Panc1 (cell line): ENCODE measurements around the gene TMEM208. TPM values are rescaled to one million over a fixed set of nuclear protein-coding genes. Genes with fewer than 3 reads are reported as not detected.
A peak's percentile ranks its signal among the peaks of the same experiment; 100 is the strongest.

Experiments
- ATAC-seq: fragments of 200-7000 bp; cut with Tn5 transposase; 2 replicates; pipeline ENCODE4 v1.9.1; 2020; ENCODE audit warnings: mild to moderate bottlenecking, moderate library complexity
- BruUV-seq: library from RNA; stranded (reverse); fragments of 400-500 nt; replicated peaks from 2 replicates; lab custom pipeline; 2021; lab: Mats Ljungman, UMichigan
- CTCF ChIA-PET: fragments of 300-600 bp; sonication (Branson Sonifier 250); formaldehyde crosslinking; loops from one replicate; lab custom pipeline; 2022; ENCODE audit warnings: antibody characterized with exemption; lab: Charles Lee
- POLR2A ChIA-PET: fragments of 300-600 bp; sonication (Branson Sonifier 250); formaldehyde crosslinking; loops from one replicate; lab custom pipeline; 2022; ENCODE audit warnings: antibody characterized with exemption; lab: Charles Lee
- DNase-seq: peaks from one replicate; pipeline ENCODE4 v3.0.0-alpha.2; 2010; ENCODE audit warnings: low read depth, low spot score
- H3K27ac ChIP-seq: 2 replicates; pipeline ENCODE4 v1.5.1; 2011; ENCODE audit warnings: mild to moderate bottlenecking, low read length, inconsistent platforms
- H3K27me3 ChIP-seq: fragments of 200-500 bp; sonication (Bioruptor generic); 2 replicates; pipeline ENCODE4 v1.6.0; 2014; ENCODE audit warnings: low read length, inconsistent platforms; ENCODE audit not compliant: control insufficient read depth, insufficient read depth
- H3K36me3 ChIP-seq: fragments of 200-500 bp; sonication (Bioruptor generic); 2 replicates; pipeline ENCODE4 v1.5.1; 2014; ENCODE audit warnings: inconsistent platforms, mild to moderate bottlenecking, low read length, moderate library complexity; ENCODE audit not compliant: control insufficient read depth, insufficient read depth
- H3K4me1 ChIP-seq: 2 replicates; pipeline ENCODE4 v1.5.1; 2011; ENCODE audit warnings: inconsistent platforms, mild to moderate bottlenecking, low read length, moderate library complexity; ENCODE audit not compliant: control insufficient read depth, insufficient read depth
- H3K4me3 ChIP-seq, 2 experiments: 2 replicates each; pipeline ENCODE4 v1.5.1; 2011 to 2012; ENCODE audit warnings: low read depth in 2 of 2, low read length in 2 of 2, mild to moderate bottlenecking in 2 of 2, inconsistent platforms in 1 of 2, moderate library complexity in 1 of 2
- H3K9me3 ChIP-seq: fragments of 200-500 bp; sonication (Bioruptor generic); 2 replicates; pipeline ENCODE4 v1.5.1; 2014; ENCODE audit warnings: low read depth, mild to moderate bottlenecking, inconsistent platforms, low read length, moderate library complexity; ENCODE audit not compliant: control insufficient read depth, insufficient read depth
- POLR2AphosphoS5 ChIP-seq: IDR thresholded peaks from 2 replicates; pipeline ENCODE4 v1.6.1; 2012; ENCODE audit warnings: mild to moderate bottlenecking, low read depth, low read length, moderate library complexity
- SIN3A ChIP-seq: IDR thresholded peaks from 2 replicates; pipeline ENCODE4 v1.6.1; 2012; ENCODE audit warnings: low read depth, mild to moderate bottlenecking, low read length, moderate library complexity, borderline replicate concordance; ENCODE audit not compliant: insufficient read depth
- TCF7L2 ChIP-seq: IDR thresholded peaks from 2 replicates; pipeline ENCODE4 v1.6.1; 2011; ENCODE audit warnings: mild to moderate bottlenecking, low read depth, low read length, inconsistent platforms
- in situ Hi-C: cut with HindIII; loops from 2 replicates; pipeline ENCODE4 v1.10.0; 2016; ENCODE audit warnings: low sequenced_read_pairs, low pct_unique_long_range_greater_than_20kb
- intact Hi-C: fragments of 100-400 bp; cut with micrococcal nuclease; formaldehyde crosslinking; loops from one replicate; pipeline ENCODE4 v1.10.0; 2022; ENCODE audit not compliant: unreplicated experiment
- total RNA-seq: library from RNA; stranded (reverse); gene quantifications from one replicate; pipeline ENCODE4 v1.2.1, GENCODE V29; 2021; ENCODE audit not compliant: unreplicated experiment
- TF ChIP-seq, protein P1 (sequence below): fragments of 450-650 bp; IDR thresholded peaks from 2 replicates; pipeline ENCODE4 v1.5.1; 2017; ENCODE audit warnings: mild to moderate bottlenecking
- TF ChIP-seq, protein P2 (sequence below), 2 experiments: IDR thresholded peaks; 2 replicates each; pipeline ENCODE4 v1.6.1; 2011 to 2012; ENCODE audit warnings: low read depth in 2 of 2, control low read depth in 1 of 2, low read length in 1 of 2, mild to moderate bottlenecking in 1 of 2, moderate library complexity in 1 of 2; ENCODE audit not compliant: insufficient read depth in 1 of 2

TMEM208 gene
- total RNA-seq, 1 experiment from 2014 or later = 25.6 TPM

GRCh38 chr16:67183627-67184452 is 43.1 kb upstream of the TMEM208 start, which contains the start of gene MATCAP1:
MATCAP1 (minus strand) TSS chr16:67183963; CDS start chr16:67180610, 3,353 bp downstream.
- H3K9me3 ChIP-seq = no peaks in the 10 kb centered on the region
- H3K36me3 ChIP-seq = peaks cover 4% of the 10 kb centered on the region; the same call in 1 of the 2 replicates
- H3K4me3 ChIP-seq = peak within 1 kb of the TSS; percentile 65 to 87
- DNase-seq = peak; percentile 78
- TF ChIP-seq POLR2AphosphoS5 (peak; percentile 45; the same call in 1 of the 2 replicates), TCF7L2 (no peak)
- no TSS peak for BruUV-seq
- H3K27ac ChIP-seq = peak within 1 kb of the TSS; percentile 77
- CTCF ChIA-PET = no interaction called here
- POLR2A ChIA-PET = no interaction called here
- peaks cover 8% of the 10 kb centered on the region for H3K4me1 ChIP-seq
- no peaks in the 10 kb centered on the region for H3K27me3 ChIP-seq
- intact Hi-C loops = loop anchor here (10.0 kb wide), 1 partner anchor 229 kb away; no protein-coding TSS in a partner anchor
- in situ Hi-C loops = no loop called here
- peak; percentile 93 for ATAC-seq

DNA sequence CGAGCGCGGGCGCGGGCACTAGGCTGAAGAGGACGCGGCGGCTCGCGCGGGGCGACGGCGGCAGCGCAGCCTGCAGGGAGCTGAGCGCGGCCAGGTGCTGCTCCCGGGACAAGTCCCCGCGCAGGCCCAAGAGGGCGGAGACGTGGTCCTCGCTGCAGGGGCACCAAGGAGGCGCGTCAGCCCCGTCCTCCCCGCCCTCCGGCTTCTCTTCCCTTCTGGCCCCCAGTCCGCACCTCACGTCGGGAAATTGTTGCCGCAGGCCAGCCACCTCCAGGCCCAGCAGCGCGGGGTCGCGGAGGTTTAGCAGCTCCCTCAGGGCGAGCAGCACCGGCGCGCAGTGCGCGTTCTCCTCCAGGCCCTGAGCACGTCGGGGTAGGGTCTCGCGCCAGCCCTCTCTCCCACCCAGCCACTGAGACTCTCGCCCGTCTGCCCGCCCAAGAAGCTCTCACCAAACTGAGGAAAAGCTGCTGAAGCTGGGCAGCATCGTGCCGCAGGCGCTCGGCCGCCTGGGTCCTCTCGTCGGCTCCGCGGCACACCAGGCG is 42.4 kb upstream of the TMEM208 start:
- Histone ChIP-seq H3K9me3 (no peaks in the 10 kb centered on the region), H3K36me3 (peaks cover 4% of the 10 kb centered on the region; the same call in 1 of the 2 replicates), H3K4me3 (peak overlapping the region; percentile 65 to 87), H3K4me1 (peaks cover 8% of the 10 kb centered on the region), H3K27ac (no peak overlapping the region), H3K27me3 (no peaks in the 10 kb centered on the region)
- intact Hi-C loops (loop anchor here (10.0 kb wide), 1 partner anchor 230 kb away; no protein-coding TSS in a partner anchor), in situ Hi-C loops (no loop called here)
- BruUV-seq = no TSS peak
- no peak for DNase-seq
- ChIA-PET CTCF (interaction anchor here (0.7 kb wide), 1 partner anchor 14 kb away, joined by 4 read pairs; the partner anchor contains the start of gene NOL3), POLR2A (no interaction called here)
- TF ChIP-seq, protein P1, sequence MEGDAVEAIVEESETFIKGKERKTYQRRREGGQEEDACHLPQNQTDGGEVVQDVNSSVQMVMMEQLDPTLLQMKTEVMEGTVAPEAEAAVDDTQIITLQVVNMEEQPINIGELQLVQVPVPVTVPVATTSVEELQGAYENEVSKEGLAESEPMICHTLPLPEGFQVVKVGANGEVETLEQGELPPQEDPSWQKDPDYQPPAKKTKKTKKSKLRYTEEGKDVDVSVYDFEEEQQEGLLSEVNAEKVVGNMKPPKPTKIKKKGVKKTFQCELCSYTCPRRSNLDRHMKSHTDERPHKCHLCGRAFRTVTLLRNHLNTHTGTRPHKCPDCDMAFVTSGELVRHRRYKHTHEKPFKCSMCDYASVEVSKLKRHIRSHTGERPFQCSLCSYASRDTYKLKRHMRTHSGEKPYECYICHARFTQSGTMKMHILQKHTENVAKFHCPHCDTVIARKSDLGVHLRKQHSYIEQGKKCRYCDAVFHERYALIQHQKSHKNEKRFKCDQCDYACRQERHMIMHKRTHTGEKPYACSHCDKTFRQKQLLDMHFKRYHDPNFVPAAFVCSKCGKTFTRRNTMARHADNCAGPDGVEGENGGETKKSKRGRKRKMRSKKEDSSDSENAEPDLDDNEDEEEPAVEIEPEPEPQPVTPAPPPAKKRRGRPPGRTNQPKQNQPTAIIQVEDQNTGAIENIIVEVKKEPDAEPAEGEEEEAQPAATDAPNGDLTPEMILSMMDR = no peak
- TF ChIP-seq, protein P2, sequence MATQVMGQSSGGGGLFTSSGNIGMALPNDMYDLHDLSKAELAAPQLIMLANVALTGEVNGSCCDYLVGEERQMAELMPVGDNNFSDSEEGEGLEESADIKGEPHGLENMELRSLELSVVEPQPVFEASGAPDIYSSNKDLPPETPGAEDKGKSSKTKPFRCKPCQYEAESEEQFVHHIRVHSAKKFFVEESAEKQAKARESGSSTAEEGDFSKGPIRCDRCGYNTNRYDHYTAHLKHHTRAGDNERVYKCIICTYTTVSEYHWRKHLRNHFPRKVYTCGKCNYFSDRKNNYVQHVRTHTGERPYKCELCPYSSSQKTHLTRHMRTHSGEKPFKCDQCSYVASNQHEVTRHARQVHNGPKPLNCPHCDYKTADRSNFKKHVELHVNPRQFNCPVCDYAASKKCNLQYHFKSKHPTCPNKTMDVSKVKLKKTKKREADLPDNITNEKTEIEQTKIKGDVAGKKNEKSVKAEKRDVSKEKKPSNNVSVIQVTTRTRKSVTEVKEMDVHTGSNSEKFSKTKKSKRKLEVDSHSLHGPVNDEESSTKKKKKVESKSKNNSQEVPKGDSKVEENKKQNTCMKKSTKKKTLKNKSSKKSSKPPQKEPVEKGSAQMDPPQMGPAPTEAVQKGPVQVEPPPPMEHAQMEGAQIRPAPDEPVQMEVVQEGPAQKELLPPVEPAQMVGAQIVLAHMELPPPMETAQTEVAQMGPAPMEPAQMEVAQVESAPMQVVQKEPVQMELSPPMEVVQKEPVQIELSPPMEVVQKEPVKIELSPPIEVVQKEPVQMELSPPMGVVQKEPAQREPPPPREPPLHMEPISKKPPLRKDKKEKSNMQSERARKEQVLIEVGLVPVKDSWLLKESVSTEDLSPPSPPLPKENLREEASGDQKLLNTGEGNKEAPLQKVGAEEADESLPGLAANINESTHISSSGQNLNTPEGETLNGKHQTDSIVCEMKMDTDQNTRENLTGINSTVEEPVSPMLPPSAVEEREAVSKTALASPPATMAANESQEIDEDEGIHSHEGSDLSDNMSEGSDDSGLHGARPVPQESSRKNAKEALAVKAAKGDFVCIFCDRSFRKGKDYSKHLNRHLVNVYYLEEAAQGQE (IDR thresholded peaks at IDR 0.05; ENCODE audit: insufficient read depth in 1 of 2, low read depth in 2 of 2, low read length in 1 of 2) = no peak
- TF ChIP-seq POLR2AphosphoS5 (no peak), TCF7L2 (no peak), SIN3A (no peak)
- peak; percentile 32 for ATAC-seq
